HEK293 (cell line): ENCODE data around the gene CDK19.

Experiments
- CTCF ChIP-seq: fragments of 450-650 bp; formaldehyde crosslinking; IDR thresholded peaks from 2 replicates; pipeline ENCODE4 v1.5.1; 2016; ENCODE audit warnings: missing biosample characterization, missing genetic modification characterization
- GFI1B ChIP-seq: fragments of 450-650 bp; formaldehyde crosslinking; IDR thresholded peaks from 2 replicates; pipeline ENCODE4 v1.5.1; 2016; ENCODE audit warnings: missing biosample characterization, missing genetic modification characterization

GRCh38 chr6:110672122-110672521 lies 143.1 kb downstream of the CDK19 start:
- TF ChIP-seq GFI1B (tag by site-specific recombination) = no peak
- TF ChIP-seq CTCF (tag by site-specific recombination) = no peak
